ENCODE results near the gene GPR161.

- TF ChIP-seq CTCF (conservative IDR thresholded peaks at IDR 0.05) (no peak), EZH2 (IDR thresholded peaks at IDR 0.05; ENCODE audit: low read depth) (no peak)
Observed at GRCh38 chr1:168090395-168090794, 46.3 kb downstream of the GPR161 start.

Data from PC-9 (cell line).